GM12892 (cell line): ENCODE results near the gene SDHB.

ENCODE experiments used
- POLR2A ChIP-seq: IDR thresholded peaks from 2 replicates; pipeline ENCODE4 v1.6.1; 2011; ENCODE audit warnings: low read depth, low read length, control low read depth
- POLR2AphosphoS5 ChIP-seq: IDR thresholded peaks from 2 replicates; pipeline ENCODE4 v1.6.1; 2011; ENCODE audit warnings: low read depth, low read length, control low read depth

DNA sequence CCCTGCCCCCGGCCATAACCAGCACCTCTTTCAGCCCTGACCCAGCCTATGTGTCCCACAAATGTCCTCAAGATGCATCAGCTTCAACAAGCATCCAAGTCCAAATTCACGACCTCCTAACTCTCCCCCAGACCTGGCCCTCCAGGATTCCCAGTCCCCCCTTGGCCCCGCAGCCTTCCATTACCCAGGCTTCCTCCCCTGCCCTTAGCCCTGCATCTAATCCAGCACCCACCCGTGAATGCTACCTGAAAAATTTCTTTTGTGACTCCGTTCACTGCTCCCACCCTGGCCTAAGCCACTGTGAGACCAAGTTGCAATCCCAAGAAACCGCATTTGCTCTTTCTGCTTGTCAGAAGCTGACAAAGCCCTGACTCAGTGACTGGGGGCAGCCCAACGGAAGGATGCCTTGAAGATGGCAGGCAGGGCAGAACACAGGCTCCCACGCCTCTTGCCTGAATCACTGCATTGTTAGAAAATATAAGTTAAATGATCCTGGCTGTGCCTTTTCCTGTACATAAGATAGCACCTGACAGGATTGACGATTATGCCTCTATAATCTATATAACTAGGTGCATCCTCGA is 72.5 kb downstream of the SDHB start:
- TF ChIP-seq POLR2A (no peak), POLR2AphosphoS5 (no peak)
